ENCODE results near the gene DIS3L2. TPM values are rescaled to one million over a fixed set of nuclear protein-coding genes. Genes with fewer than 3 reads are reported as not detected.

DIS3L2 gene
- total RNA-seq, 4 donors from 2014 or later = 13.3 to 31.0 (median 23.6) TPM

DNA sequence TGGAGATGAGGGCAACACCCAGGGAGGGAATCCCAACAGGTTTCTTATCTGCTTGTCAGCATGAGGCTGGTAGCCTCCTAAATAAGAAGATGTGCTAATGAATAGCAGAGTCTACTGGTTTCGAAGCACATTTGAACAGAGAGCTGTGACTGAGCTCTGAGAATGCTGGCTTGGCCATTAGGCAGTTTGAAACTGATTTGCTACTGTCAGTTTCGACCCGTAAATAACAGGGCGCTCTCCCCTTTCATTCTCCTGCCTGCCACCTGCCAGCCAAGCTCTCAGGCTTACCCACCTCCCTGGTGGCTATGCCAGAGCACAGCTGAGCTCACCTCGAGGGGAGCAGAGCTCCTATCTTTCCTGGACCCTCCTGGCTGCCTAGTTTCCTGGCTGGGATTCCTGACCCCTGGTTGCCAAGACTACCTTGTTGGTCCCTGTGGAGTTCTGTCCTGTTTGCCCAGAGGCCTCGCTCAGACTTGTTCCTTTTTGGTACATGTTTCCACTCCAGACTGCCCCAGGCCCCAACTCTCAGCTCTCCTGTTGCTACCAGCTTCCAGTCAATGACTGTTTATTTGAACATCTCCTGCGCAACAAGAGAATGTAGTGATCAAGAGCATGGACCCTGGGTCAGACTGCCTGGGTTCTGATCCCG is 314.7 kb downstream of the DIS3L2 start:
- Histone ChIP-seq H3K36me3 (peaks cover 0 to 33% of the 10 kb centered on the region in 2 donors), H3K4me3 (no peak overlapping the region), H3K4me1 (no peaks in the 10 kb centered on the region), H3K9me3 (peaks cover 0 to 8% (median 0%) of the 10 kb centered on the region in 3 donors), H3K27me3 (no peaks in the 10 kb centered on the region), H3K27ac (no peak overlapping the region)
- no peak for TF ChIP-seq POLR2A (IDR thresholded peaks at IDR 0.05)
- no peak for TF ChIP-seq EP300 (IDR thresholded peaks at IDR 0.05)
- TF ChIP-seq POLR2AphosphoS5 (IDR thresholded peaks at IDR 0.05) = no peak
- TF ChIP-seq CTCF (IDR thresholded peaks at IDR 0.05) = no peak
- no peak for ATAC-seq
- WGBS, 2 donors (ENCODE audit: low coverage in 1 of 2) = 88 to 92% methylated on average over 4 of the region's 8 CpGs

GRCh38 chr2:232276733-232277313 is 315.3 kb downstream of the DIS3L2 start:
- WGBS, 2 donors (ENCODE audit: low coverage in 1 of 2) = 56 to 79% methylated on average over 6 to 7 of the region's 8 CpGs
- no peak for ATAC-seq
- Histone ChIP-seq H3K27me3 (no peaks in the 10 kb centered on the region), H3K4me3 (no peak overlapping the region), H3K27ac (no peak overlapping the region), H3K4me1 (no peaks in the 10 kb centered on the region), H3K36me3 (peaks cover 0 to 39% of the 10 kb centered on the region in 2 donors), H3K9me3 (peaks cover 0 to 8% (median 0%) of the 10 kb centered on the region in 3 donors)
- TF ChIP-seq EP300 (IDR thresholded peaks at IDR 0.05) (no peak), POLR2AphosphoS5 (IDR thresholded peaks at IDR 0.05) (no peak), POLR2A (IDR thresholded peaks at IDR 0.05) (no peak), CTCF (IDR thresholded peaks at IDR 0.05) (no peak)

GRCh38 chr2:232278534-232278933 is 317.0 kb downstream of the DIS3L2 start:
- ATAC-seq = no peak
- no peak overlapping the region for H3K4me3 ChIP-seq
- no peak overlapping the region for H3K27ac ChIP-seq
- 93 to 94% methylated on average over 2 to 3 of the region's 3 CpGs for WGBS, 2 donors (ENCODE audit: low coverage in 1 of 2)
- no peaks in the 10 kb centered on the region for H3K27me3 ChIP-seq
- H3K9me3 ChIP-seq = peaks cover 0 to 8% (median 0%) of the 10 kb centered on the region in 3 donors
- TF ChIP-seq POLR2AphosphoS5 (IDR thresholded peaks at IDR 0.05) (no peak), EP300 (IDR thresholded peaks at IDR 0.05) (no peak), POLR2A (IDR thresholded peaks at IDR 0.05) (no peak), CTCF (IDR thresholded peaks at IDR 0.05) (no peak)
- H3K36me3 ChIP-seq = peaks cover 0 to 32% of the 10 kb centered on the region in 2 donors
- H3K4me1 ChIP-seq = no peaks in the 10 kb centered on the region

DNA sequence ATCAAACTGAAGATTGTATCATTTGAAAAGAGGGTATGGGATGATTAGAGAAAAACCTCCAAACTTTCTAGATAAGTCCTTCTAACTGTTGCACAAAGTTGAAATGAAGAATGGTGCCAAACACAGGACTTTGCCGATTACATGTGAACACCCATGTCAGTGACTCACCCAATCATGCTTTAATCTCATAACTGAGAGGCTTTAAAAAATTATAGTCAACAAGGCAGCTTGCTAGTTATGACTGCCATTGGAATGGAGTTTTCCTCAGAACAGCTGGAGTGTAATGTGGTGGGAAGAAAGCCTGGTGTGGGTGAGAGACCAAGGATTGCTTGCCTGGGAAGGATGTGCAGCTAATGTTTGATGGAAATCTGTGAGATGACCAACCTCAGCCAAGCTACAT is 318.8 kb downstream of the DIS3L2 start:
- WGBS, 2 donors (ENCODE audit: low coverage in 1 of 2) = 90 to 100% methylated on average over 1 of the region's 1 CpG
- H3K4me1 ChIP-seq = no peaks in the 10 kb centered on the region
- H3K36me3 ChIP-seq = peaks cover 0 to 30% of the 10 kb centered on the region in 2 donors
- no peak overlapping the region for H3K27ac ChIP-seq
- TF ChIP-seq POLR2AphosphoS5 (IDR thresholded peaks at IDR 0.05) (no peak), CTCF (IDR thresholded peaks at IDR 0.05) (no peak), EP300 (IDR thresholded peaks at IDR 0.05) (no peak), POLR2A (IDR thresholded peaks at IDR 0.05) (no peak)
- peaks cover 0 to 8% (median 0%) of the 10 kb centered on the region in 3 donors for H3K9me3 ChIP-seq
- H3K4me3 ChIP-seq = no peak overlapping the region
- H3K27me3 ChIP-seq = no peaks in the 10 kb centered on the region
- ATAC-seq = no peak
